ACC112 (cell line): ENCODE data around the gene KIF3A.
A peak's percentile ranks its signal among the peaks of the same experiment; 100 is the strongest.

Experiments used
- H2AFZ ChIP-seq: fragments of 200-600 bp; sonication (generic); one replicate; pipeline ENCODE4 v1.6.0; 2017; ENCODE audit warnings: antibody characterized with exemption, low read length; ENCODE audit not compliant: unreplicated experiment
- H3K27ac ChIP-seq: fragments of 200-600 bp; sonication (generic); 2 replicates; pipeline ENCODE4 v1.5.1; 2014; ENCODE audit warnings: low read depth, mild to moderate bottlenecking, antibody characterized with exemption, low read length, moderate library complexity
- H3K27me3 ChIP-seq: fragments of 200-600 bp; sonication (generic); 2 replicates; pipeline ENCODE4 v1.6.1; 2014; ENCODE audit warnings: mild to moderate bottlenecking, antibody characterized with exemption, low read length, moderate library complexity, mixed read lengths; ENCODE audit not compliant: insufficient read depth
- H3K36me3 ChIP-seq: fragments of 200-600 bp; sonication (generic); 2 replicates; pipeline ENCODE4 v1.6.1; 2016; ENCODE audit warnings: mild to moderate bottlenecking, antibody characterized with exemption, low read length, moderate library complexity, mixed read lengths; ENCODE audit not compliant: insufficient read depth
- H3K4me1 ChIP-seq: fragments of 200-600 bp; sonication (generic); one replicate; pipeline ENCODE4 v1.6.1; 2016; ENCODE audit warnings: low read length, mixed read lengths; ENCODE audit not compliant: insufficient read depth, unreplicated experiment, control insufficient read depth
- H3K4me3 ChIP-seq: fragments of 200-600 bp; sonication (generic); 2 replicates; pipeline ENCODE4 v1.5.1; 2014; ENCODE audit warnings: mild to moderate bottlenecking, low read depth, low read length
- H3K79me2 ChIP-seq: fragments of 200-600 bp; sonication (generic); one replicate; pipeline ENCODE4 v1.6.0; 2016; ENCODE audit warnings: low read length; ENCODE audit not compliant: control insufficient read depth, unreplicated experiment, insufficient read depth

The KIF3A gene

DNA sequence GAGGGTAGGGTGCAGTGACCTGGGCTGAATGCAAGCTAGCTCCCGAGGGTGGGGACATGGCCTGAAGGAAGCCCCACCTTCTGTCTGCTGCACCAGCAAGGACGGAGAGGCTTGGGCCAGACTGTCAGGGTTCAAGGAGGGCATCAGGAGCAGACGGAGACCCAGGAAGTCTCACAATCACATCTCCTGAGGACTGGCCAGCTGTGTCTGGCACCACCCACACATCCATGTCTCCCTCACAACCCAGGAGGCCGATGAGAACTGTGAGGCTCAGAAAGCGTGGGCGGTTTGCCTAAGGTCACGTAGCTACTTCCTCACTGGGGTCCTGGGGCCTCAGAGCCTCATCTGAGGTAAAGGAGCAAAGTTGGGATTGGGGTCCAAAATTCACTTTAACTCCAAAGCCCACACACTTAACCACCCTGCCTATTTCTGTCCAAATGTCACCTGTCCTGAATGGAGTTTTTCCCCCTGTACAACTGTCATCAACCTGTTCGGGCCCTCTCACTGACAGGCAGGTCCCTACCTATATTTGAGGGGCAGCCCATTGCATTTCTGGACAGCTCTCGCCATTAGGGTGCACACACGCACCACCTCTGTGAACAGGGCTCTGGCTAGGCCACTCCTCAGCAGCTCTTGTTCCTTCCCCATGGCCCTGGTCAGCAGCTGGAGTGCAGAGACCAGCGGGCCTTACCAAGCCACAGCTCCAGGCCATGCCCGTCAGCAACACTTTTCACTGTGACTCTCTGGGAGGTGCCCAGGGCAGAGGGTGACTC lies 75.9 kb downstream of the KIF3A start:
- no peak overlapping the region for H3K4me3 ChIP-seq
- H2AFZ ChIP-seq, result no peak overlapping the region
- no peaks in the 10 kb centered on the region for H3K27me3 ChIP-seq
- no peak overlapping the region for H3K27ac ChIP-seq
- H3K4me1 ChIP-seq, result no peaks in the 10 kb centered on the region
- H3K36me3 ChIP-seq, result no peaks in the 10 kb centered on the region
- H3K79me2 ChIP-seq, result no peaks in the 10 kb centered on the region

DNA sequence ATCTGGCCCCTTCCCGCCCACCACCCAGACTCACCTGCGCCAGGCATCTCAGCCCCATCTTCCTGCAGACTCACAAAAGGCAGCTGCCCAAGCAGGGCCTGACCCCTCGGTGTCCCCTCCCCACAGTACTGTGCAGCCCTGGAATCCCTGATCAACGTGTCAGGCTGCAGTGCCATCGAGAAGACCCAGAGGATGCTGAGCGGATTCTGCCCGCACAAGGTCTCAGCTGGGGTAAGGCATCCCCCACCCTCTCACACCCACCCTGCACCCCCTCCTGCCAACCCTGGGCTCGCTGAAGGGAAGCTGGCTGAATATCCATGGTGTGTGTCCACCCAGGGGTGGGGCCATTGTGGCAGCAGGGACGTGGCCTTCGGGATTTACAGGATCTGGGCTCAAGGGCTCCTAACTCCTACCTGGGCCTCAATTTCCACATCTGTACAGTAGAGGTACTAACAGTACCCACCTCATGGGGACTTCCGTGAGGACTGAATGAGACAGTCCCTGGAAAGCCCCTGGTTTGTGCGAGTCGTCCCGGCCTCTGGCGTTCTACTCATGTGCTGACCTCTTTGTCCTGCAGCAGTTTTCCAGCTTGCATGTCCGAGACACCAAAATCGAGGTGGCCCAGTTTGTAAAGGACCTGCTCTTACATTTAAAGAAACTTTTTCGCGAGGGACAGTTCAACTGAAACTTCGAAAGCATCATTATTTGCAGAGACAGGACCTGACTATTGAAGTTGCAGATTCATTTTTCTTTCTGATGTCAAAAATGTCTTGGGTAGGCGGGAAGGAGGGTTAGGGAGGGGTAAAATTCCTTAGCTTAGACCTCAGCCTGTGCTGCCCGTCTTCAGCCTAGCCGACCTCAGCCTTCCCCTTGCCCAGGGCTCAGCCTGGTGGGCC lies 77.5 kb downstream of the KIF3A start:
- Histone ChIP-seq H3K36me3 (no peaks in the 10 kb centered on the region), H3K27me3 (no peaks in the 10 kb centered on the region), H2AFZ (no peak overlapping the region), H3K4me1 (no peaks in the 10 kb centered on the region), H3K27ac (no peak overlapping the region), H3K4me3 (no peak overlapping the region), H3K79me2 (no peaks in the 10 kb centered on the region)

GRCh38 chr5:132658381-132659302 lies 78.7 kb downstream of the KIF3A start:
- no peak overlapping the region for H2AFZ ChIP-seq

GRCh38 chr5:132657676-132658380 lies 79.5 kb downstream of the KIF3A start, which contains the start of gene IL13:
Gene IL13 (plus strand): TSS chr5:132658173. CDS start chr5:132658187, 14 bp downstream.
- Histone ChIP-seq H3K4me1 (no peaks in the 10 kb centered on the region), H3K36me3 (no peaks in the 10 kb centered on the region), H3K4me3 (no peak within 1 kb of the TSS), H3K27me3 (no peaks in the 10 kb centered on the region; the same call in 1 of the 2 replicates), H2AFZ (no peak within 1 kb of the TSS), H3K27ac (no peak within 1 kb of the TSS), H3K79me2 (no peaks in the 10 kb centered on the region)

More at GRCh38 chr5:132658381-132659302, 78.7 kb downstream of the KIF3A start:
- Histone ChIP-seq H3K27me3 (no peaks in the 10 kb centered on the region; the same call in 1 of the 2 replicates), H3K4me3 (no peak overlapping the region), H3K36me3 (no peaks in the 10 kb centered on the region), H3K4me1 (no peaks in the 10 kb centered on the region), H3K79me2 (no peaks in the 10 kb centered on the region), H3K27ac (no peak overlapping the region)

DNA sequence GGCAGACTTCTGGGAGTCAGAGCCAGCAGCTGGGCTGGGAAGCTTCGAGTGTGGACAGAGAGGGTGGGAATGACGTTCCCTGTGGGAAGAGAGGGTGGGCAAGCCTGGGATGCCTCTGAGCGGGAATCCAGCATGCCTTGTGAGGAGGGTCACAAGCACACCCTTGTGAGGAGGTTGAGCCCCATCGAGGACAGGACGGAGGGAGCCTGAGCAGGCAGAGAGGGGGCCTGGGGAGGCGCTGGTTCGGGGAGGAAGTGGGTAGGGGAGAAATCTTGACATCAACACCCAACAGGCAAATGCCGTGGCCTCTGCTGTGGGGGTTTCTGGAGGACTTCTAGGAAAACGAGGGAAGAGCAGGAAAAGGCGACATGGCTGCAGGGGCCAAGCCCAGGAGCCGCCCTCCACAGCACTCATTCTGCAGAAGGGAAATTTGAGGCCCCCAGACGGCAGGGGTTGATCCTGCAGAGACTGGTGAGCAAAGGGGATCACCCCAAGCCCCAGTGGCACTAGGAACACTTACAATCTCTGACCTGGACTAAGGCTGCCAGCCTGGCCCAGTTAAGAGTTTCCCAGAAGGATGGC lies 80.5 kb downstream of the KIF3A start:
- H3K36me3 ChIP-seq, result no peaks in the 10 kb centered on the region
- H3K4me1 ChIP-seq, result no peaks in the 10 kb centered on the region
- peak overlapping the region; percentile 75 for H3K4me3 ChIP-seq
- H2AFZ ChIP-seq, result peak overlapping the region; percentile 76
- no peaks in the 10 kb centered on the region for H3K79me2 ChIP-seq
- no peaks in the 10 kb centered on the region; the same call in 1 of the 2 replicates for H3K27me3 ChIP-seq
- no peak overlapping the region for H3K27ac ChIP-seq

DNA sequence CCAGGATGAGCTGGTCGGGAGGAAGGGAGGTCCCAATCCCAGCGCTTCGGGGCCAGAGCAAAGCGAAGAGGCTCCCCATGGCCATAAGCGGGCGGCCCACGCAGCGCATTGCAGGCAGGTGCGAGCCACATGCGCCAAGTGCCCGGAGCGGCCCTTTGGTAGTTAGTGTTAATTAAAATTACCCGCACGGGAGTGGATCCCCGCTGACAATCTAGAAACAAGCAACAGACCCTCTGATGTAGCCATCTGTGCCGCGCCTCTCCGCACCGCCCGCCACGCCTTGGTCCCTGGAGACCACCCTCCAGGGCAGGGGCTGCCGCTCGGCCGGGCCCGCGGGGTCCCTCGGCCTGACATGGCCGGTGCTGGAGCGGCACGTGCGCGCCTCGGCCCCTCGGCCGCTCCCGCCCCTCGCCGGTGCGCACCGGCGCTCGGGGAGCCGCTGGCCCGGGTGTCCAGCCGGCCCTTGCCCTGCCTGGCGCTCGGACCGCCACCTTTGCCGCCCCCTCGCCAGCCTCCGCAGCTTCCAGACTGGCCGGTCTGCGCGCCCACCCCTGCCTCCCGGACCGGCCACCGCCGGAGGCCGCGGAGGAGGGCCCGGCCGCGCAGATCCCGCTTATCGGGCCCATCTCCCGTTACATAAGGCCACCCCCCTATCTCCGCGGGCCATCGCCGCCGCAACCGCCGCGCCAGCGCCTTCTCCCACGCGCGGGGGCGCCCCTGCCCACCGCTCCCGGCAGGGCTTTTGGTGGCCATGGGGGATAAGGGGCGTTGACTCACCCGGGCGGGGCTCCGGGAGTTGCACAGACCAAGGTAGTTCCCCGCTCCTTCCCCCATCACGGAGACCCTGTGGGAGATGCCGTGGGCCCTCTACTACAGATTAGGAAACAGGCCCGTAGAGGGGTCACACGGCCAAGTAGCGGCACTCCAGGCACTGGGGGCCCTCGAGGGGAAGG lies 81.2 kb downstream of the KIF3A start:
- Histone ChIP-seq H3K79me2 (no peaks in the 10 kb centered on the region), H3K4me3 (peak overlapping the region; percentile 75), H3K27ac (no peak overlapping the region), H3K36me3 (no peaks in the 10 kb centered on the region), H3K4me1 (no peaks in the 10 kb centered on the region), H3K27me3 (no peaks in the 10 kb centered on the region; the same call in 1 of the 2 replicates), H2AFZ (peak overlapping the region; percentile 76)

DNA sequence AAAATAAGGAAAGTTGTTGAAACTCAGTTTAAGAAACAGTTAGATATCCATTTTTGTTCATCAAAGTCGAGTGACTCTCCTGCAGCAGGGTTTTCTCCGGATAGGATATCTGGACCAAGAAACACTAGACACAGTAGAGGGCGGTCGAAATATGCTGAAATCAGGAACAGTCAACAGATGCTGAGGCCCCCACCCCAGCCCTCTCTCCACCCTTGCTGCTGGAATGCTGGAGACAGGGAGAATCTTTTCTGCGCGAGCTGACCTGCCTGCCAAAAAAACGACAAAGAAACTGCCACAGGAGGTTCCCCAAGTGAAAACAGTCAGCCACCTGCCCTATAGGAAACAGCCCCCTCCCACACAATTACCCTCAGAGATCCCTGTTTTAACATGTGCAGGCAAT lies 83.6 kb downstream of the KIF3A start:
- no peaks in the 10 kb centered on the region for H3K36me3 ChIP-seq
- H3K4me1 ChIP-seq, result no peaks in the 10 kb centered on the region
- H3K27ac ChIP-seq, result no peak overlapping the region
- no peak overlapping the region for H3K4me3 ChIP-seq
- no peaks in the 10 kb centered on the region; the same call in 1 of the 2 replicates for H3K27me3 ChIP-seq
- no peak overlapping the region for H2AFZ ChIP-seq
- H3K79me2 ChIP-seq, result no peaks in the 10 kb centered on the region

- Histone ChIP-seq H3K36me3 (no peaks in the 10 kb centered on the region), H2AFZ (no peak overlapping the region), H3K79me2 (no peaks in the 10 kb centered on the region), H3K27me3 (no peaks in the 10 kb centered on the region; the same call in 1 of the 2 replicates), H3K4me3 (no peak overlapping the region), H3K4me1 (no peaks in the 10 kb centered on the region), H3K27ac (no peak overlapping the region)
These were observed 85.4 kb downstream of the KIF3A start for GRCh38 chr5:132651838-132652469.
